ENCODE results near the gene APBB3. TPM values are rescaled to one million over a fixed set of nuclear protein-coding genes. Genes with fewer than 3 reads are reported as not detected.
A peak's percentile ranks its signal among the peaks of the same experiment; 100 is the strongest.

The APBB3 gene
- total RNA-seq, 4 donors from 2014 or later, result 20.2 to 33.5 (median 26.1) TPM

DNA sequence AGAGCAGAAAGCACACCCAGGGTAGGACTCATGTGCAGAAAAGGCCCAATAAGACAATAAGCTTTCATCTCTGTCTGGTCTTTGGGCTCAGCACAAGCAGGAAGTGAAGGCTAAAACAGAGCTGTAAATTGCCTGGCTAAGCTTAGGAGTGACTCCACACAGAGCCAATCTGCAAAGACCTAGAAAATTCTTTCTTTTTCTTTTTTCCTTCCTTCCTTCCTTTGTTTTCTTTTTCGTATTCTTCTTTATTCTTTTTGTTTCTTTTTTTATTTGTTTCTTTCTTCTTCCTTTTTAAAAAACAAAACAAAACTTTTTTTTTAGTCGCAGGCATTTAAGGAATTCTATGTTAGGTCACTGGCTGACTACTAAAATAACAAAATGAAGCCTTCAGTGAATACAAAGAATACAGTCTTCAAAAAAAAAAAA lies 12.4 kb upstream of the APBB3 start:
- TF ChIP-seq CTCF (IDR thresholded peaks at IDR 0.05) (no peak), POLR2A (IDR thresholded peaks at IDR 0.05) (peak in 1 of 2 donors; percentile 19)
- Histone ChIP-seq H3K4me3 (replicated peaks in 1 of 3) (no peak overlapping the region), H3K9me3 (no peaks in the 10 kb centered on the region), H3K27ac (peak overlapping the region; percentile 78 to 91 (median 87)), H3K36me3 (no peaks in the 10 kb centered on the region), H3K27me3 (no peaks in the 10 kb centered on the region), H3K4me1 (peaks cover 19 to 31% of the 10 kb centered on the region in 2 donors)
- peak in 1 of 2 donors; percentile 19 for DNase-seq
- intact Hi-C loops (cut with DNase I), result no loop called here
- WGBS, 2 donors, result 26 to 29% methylated on average over 2 of the region's 2 CpGs

GRCh38 chr5:140575309-140575708 lies 10.9 kb upstream of the APBB3 start:
- no peaks in the 10 kb centered on the region for H3K9me3 ChIP-seq
- intact Hi-C loops (cut with DNase I), result no loop called here
- H3K27ac ChIP-seq, result peak overlapping the region in 2 of 3 donors; percentile 87 to 91
- no peaks in the 10 kb centered on the region for H3K36me3 ChIP-seq
- H3K27me3 ChIP-seq, result no peaks in the 10 kb centered on the region
- DNase-seq, result peak; percentile 29 to 59
- peaks cover 19 to 31% of the 10 kb centered on the region in 2 donors for H3K4me1 ChIP-seq
- 82 to 89% methylated on average over 7 to 8 of the region's 8 CpGs for WGBS, 2 donors
- no peak overlapping the region for H3K4me3 ChIP-seq (replicated peaks in 1 of 3)
- TF ChIP-seq CTCF (IDR thresholded peaks at IDR 0.05), result peak in 4 of 6 experiments; percentile 4 to 45 (median 32)
- no peak for TF ChIP-seq POLR2A (IDR thresholded peaks at IDR 0.05)

GRCh38 chr5:140574165-140574564 lies 9.8 kb upstream of the APBB3 start:
- H3K36me3 ChIP-seq, result peaks cover 0 to 3% of the 10 kb centered on the region in 2 donors
- H3K4me3 ChIP-seq (replicated peaks in 1 of 3), result no peak overlapping the region
- no peaks in the 10 kb centered on the region for H3K27me3 ChIP-seq
- TF ChIP-seq CTCF (IDR thresholded peaks at IDR 0.05) (no peak), POLR2A (IDR thresholded peaks at IDR 0.05) (no peak)
- WGBS, 2 donors, result 55 to 58% methylated on average over 3 of the region's 3 CpGs
- peak overlapping the region in 1 of 3 donors; percentile 48 for H3K27ac ChIP-seq
- H3K9me3 ChIP-seq, result no peaks in the 10 kb centered on the region
- no peak for DNase-seq
- peaks cover 22 to 37% of the 10 kb centered on the region in 2 donors for H3K4me1 ChIP-seq
- intact Hi-C loops (cut with DNase I), result no loop called here

- Histone ChIP-seq H3K4me1 (peaks cover 22 to 41% of the 10 kb centered on the region in 2 donors), H3K9me3 (no peaks in the 10 kb centered on the region), H3K36me3 (peaks cover 0 to 3% of the 10 kb centered on the region in 2 donors), H3K4me3 (replicated peaks in 1 of 3) (no peak overlapping the region), H3K27ac (peak overlapping the region in 2 of 3 donors; percentile 9 to 48), H3K27me3 (no peaks in the 10 kb centered on the region)
- WGBS, 2 donors, result 93 to 97% methylated on average over 7 of the region's 7 CpGs
- intact Hi-C loops (cut with DNase I), result no loop called here
- TF ChIP-seq CTCF (IDR thresholded peaks at IDR 0.05) (no peak), POLR2A (IDR thresholded peaks at IDR 0.05) (no peak)
- no peak for DNase-seq
Measured at GRCh38 chr5:140573683-140574082, 9.3 kb upstream of the APBB3 start.

- Histone ChIP-seq H3K4me1 (peaks cover 8 to 33% of the 10 kb centered on the region in 2 donors), H3K9me3 (no peaks in the 10 kb centered on the region), H3K4me3 (replicated peaks in 1 of 3) (no peak overlapping the region), H3K36me3 (peaks cover 21 to 24% of the 10 kb centered on the region in 2 donors), H3K27me3 (no peaks in the 10 kb centered on the region), H3K27ac (peak overlapping the region in 1 of 3 donors; percentile 33)
- no peak for TF ChIP-seq POLR2A (IDR thresholded peaks at IDR 0.05)
- TF ChIP-seq CTCF (IDR thresholded peaks at IDR 0.05), result no peak
- intact Hi-C loops (cut with DNase I), result no loop called here
- 81 to 85% methylated on average over 5 of the region's 5 CpGs for WGBS, 2 donors
- no peak for DNase-seq
Measured at GRCh38 chr5:140571105-140571504, 6.7 kb upstream of the APBB3 start.

Data from thyroid gland (tissue), 4 donors.